22Rv1 (cell line): ENCODE results near the gene GOPC.

Experiments used
- CTCF ChIP-seq: fragments of 450-650 bp; IDR thresholded peaks from 2 replicates; pipeline ENCODE4 v1.5.1; 2017; ENCODE audit warnings: mild to moderate bottlenecking
- ZFX ChIP-seq: fragments of 450-650 bp; IDR thresholded peaks from 2 replicates; pipeline ENCODE4 v1.6.1; 2017; ENCODE audit warnings: antibody characterized with exemption, borderline replicate concordance

GRCh38 chr6:117597755-117598154, 4.6 kb downstream of the GOPC start:
- TF ChIP-seq CTCF: no peak
- TF ChIP-seq ZFX: no peak
